HepG2 (cell line): ENCODE results near the gene CAMKV. TPM values are rescaled to one million over a fixed set of nuclear protein-coding genes. Genes with fewer than 3 reads are reported as not detected.

Experiments used
- AFF4 ChIP-seq: sonication (generic); formaldehyde crosslinking; IDR thresholded peaks from 2 replicates; pipeline ENCODE4 v1.4.0; 2020; ENCODE audit warnings: missing genetic modification reagents
- AGO2 ChIP-seq: fragments of 200-400 bp; formaldehyde crosslinking; optimal IDR thresholded peaks from 2 replicates; pipeline ENCODE3; 2017; ENCODE audit warnings: mild to moderate bottlenecking, low read depth, low read length, moderate library complexity
- ERF ChIP-seq: IDR thresholded peaks from 2 replicates; pipeline ENCODE4 v1.6.1; 2018; ENCODE audit warnings: missing biosample characterization, missing genetic modification reagents
- GATAD1 ChIP-seq: IDR thresholded peaks from 2 replicates; pipeline ENCODE4 v1.6.1; 2016; ENCODE audit warnings: missing genetic modification reagents, missing compliant biosample characterization
- GLI4 ChIP-seq: sonication (generic); formaldehyde crosslinking; IDR thresholded peaks from 2 replicates; pipeline ENCODE4 v1.5.1; 2020; ENCODE audit warnings: missing genetic modification reagents, mild to moderate bottlenecking, moderate library complexity, borderline replicate concordance
- GRHL1 ChIP-seq: sonication (generic); formaldehyde crosslinking; conservative IDR thresholded peaks from 2 replicates; pipeline ENCODE4 v1.8.0; 2022; ENCODE audit warnings: missing genetic modification reagents
- IKZF5 ChIP-seq: IDR thresholded peaks from 2 replicates; pipeline ENCODE4 v1.6.1; 2018; ENCODE audit warnings: missing genetic modification reagents, mild to moderate bottlenecking, missing compliant biosample characterization
- LCORL ChIP-seq, 2 experiments: fragments of 450-650 bp in 1 of 2; sonication (generic) in 1 of 2; formaldehyde crosslinking in 1 of 2; IDR thresholded peaks; 2 replicates each; pipeline versions ENCODE4 v1.5.0 to v1.6.1; 2017 to 2020; ENCODE audit warnings: antibody characterized with exemption in 1 of 2, missing genetic modification reagents in 1 of 2
- NRL ChIP-seq: sonication (generic); formaldehyde crosslinking; IDR thresholded peaks from 2 replicates; pipeline ENCODE4 v1.5.0; 2020; ENCODE audit warnings: missing genetic modification reagents, mild to moderate bottlenecking, moderate library complexity, borderline replicate concordance
- SMC3 ChIP-seq: IDR thresholded peaks from 2 replicates; pipeline ENCODE4 v1.6.1; 2011; ENCODE audit warnings: low read length, improper control_type of control experiment
- STAG1 ChIP-seq: sonication (generic); formaldehyde crosslinking; IDR thresholded peaks from 2 replicates; pipeline ENCODE4 v1.4.0; 2020; ENCODE audit warnings: missing genetic modification reagents
- TEAD3 ChIP-seq: optimal IDR thresholded peaks from 2 replicates; pipeline ENCODE3; 2016; ENCODE audit warnings: borderline replicate concordance
- YY1 ChIP-seq: IDR thresholded peaks from 2 replicates; pipeline ENCODE4 v1.6.1; 2011; ENCODE audit warnings: low read length, low read depth, moderate library complexity, mild to moderate bottlenecking; ENCODE audit not compliant: insufficient read depth, insufficient replicate concordance
- ZBTB14 ChIP-seq: sonication (generic); formaldehyde crosslinking; IDR thresholded peaks from 2 replicates; pipeline ENCODE4 v1.4.0; 2020; ENCODE audit warnings: missing genetic modification reagents
- ZFAT ChIP-seq: sonication (generic); formaldehyde crosslinking; conservative IDR thresholded peaks from 2 replicates; pipeline ENCODE4 v1.8.1; 2023; ENCODE audit warnings: missing genetic modification reagents, inconsistent platforms
- ZFP36L1 ChIP-seq: sonication (generic); formaldehyde crosslinking; IDR thresholded peaks from 2 replicates; pipeline ENCODE4 v1.8.0; 2022; ENCODE audit warnings: mild to moderate bottlenecking, missing genetic modification reagents, moderate library complexity
- ZNF598 ChIP-seq: sonication (generic); formaldehyde crosslinking; IDR thresholded peaks from 2 replicates; pipeline ENCODE4 v1.5.1; 2020; ENCODE audit warnings: mild to moderate bottlenecking, missing genetic modification reagents, borderline replicate concordance
- polyA plus RNA-seq, 8 experiments: library from polyadenylated mRNA; depleted of rRNA in 3 of 8; stranded (reverse) in 7 of 8; unstranded in 1 of 8; fragments of >200 nt; fragmentation: Illumina TruSeq in 4 of 8; extraction: Trizol in 4 of 8; gene quantifications; 2 replicates each; pipeline versions ENCODE4 v1.2.1 to v1.2.3, GENCODE V29; 2011 to 2016; ENCODE audit warnings: low read depth in 4 of 8, missing spikeins in 1 of 8, mixed read lengths in 1 of 8; ENCODE audit not compliant: insufficient read depth in 1 of 8
- total RNA-seq, 5 experiments: library from RNA; depleted of rRNA; stranded (reverse); fragments of >200 nt; fragmentation: Illumina TruSeq; extraction: Trizol; gene quantifications; 2 replicates each; pipeline ENCODE4 v1.2.3, GENCODE V29; 2016; ENCODE audit warnings: low read depth in 1 of 5

Gene CAMKV
- total and polyA plus RNA-seq, 2 of the 13 experiments (the other 11 are each of a cell fraction or from before 2014, with no cell fraction given), result 0.13 to 0.15 TPM

GRCh38 chr3:49839193-49839809 lies 30.4 kb downstream of the CAMKV start (continued):
- TF ChIP-seq STAG1 (CRISPR knock-in tag) (peak; percentile 88), NRL (no peak), AFF4 (CRISPR knock-in tag) (no peak), GATAD1 (CRISPR knock-in tag) (0 out of 2 replicates have a peak, but pooled peaks have one; percentile 21), GLI4 (CRISPR knock-in tag) (no peak), ZFAT (no peak), AGO2 (no peak), LCORL (IDR thresholded peaks at IDR 0.05) (no peak), LCORL (CRISPR knock-in tag; IDR thresholded peaks at IDR 0.05) (no peak), ZFP36L1 (no peak), TEAD3 (peak; percentile 19), GRHL1 (CRISPR knock-in tag) (no peak), ZNF598 (CRISPR knock-in tag) (0 out of 2 replicates have a peak, but pooled peaks have one; percentile 25), YY1 (peak; percentile 32), SMC3 (peak; percentile 97), ERF (CRISPR knock-in tag) (0 out of 2 replicates have a peak, but pooled peaks have one; percentile 35), ZBTB14 (no peak), IKZF5 (CRISPR knock-in tag) (no peak)
